H1 (cell line): Measurements from ENCODE around the gene ZNF830. TPM values are rescaled to one million over a fixed set of nuclear protein-coding genes. Genes with fewer than 3 reads are reported as not detected.
"Not testable (repeated sequence)": the region's sequence is repeated elsewhere in the genome, so short reads cannot be mapped to it uniquely, and the experiment has no call there.

Experiments used
- CTCF ChIA-PET: fragments of 300-600 bp; sonication (Branson Sonifier 250); formaldehyde crosslinking; loops from one replicate; lab custom pipeline; 2021; ENCODE audit not compliant: partially characterized antibody; lab: Charles Lee
- POLR2A ChIA-PET: fragments of 300-600 bp; sonication (Branson Sonifier 250); formaldehyde crosslinking; loops from one replicate; lab custom pipeline; 2021; ENCODE audit warnings: inconsistent platforms; ENCODE audit not compliant: partially characterized antibody; lab: Charles Lee
- DNase-seq, 2 experiments: peaks; one replicate each; pipeline versions ENCODE4 v3.0.0 to v3.0.0-alpha.2; 2010 to 2022; ENCODE audit warnings: low spot score in 2 of 2, low read depth in 1 of 2, mixed read lengths in 1 of 2
- FAIRE-seq: peaks from 2 replicates; lab custom pipeline; 2011; peaks lifted over from hg19 to GRCh38; lab: Jason Lieb, UNC
- H2AFZ ChIP-seq: 2 replicates; pipeline ENCODE4 v1.8.1; 2012; ENCODE audit warnings: low read length, inconsistent platforms
- H2AK5ac ChIP-seq: 2 replicates; pipeline ENCODE4 v1.6.1; 2013; ENCODE audit warnings: low read depth, low read length
- H2BK120ac ChIP-seq: replicated peaks from 2 replicates; pipeline ENCODE3; 2013; ENCODE audit warnings: low read depth, low read length, inconsistent platforms
- H2BK12ac ChIP-seq: 2 replicates; pipeline ENCODE4 v1.6.1; 2013; ENCODE audit warnings: low read depth, low read length
- H2BK15ac ChIP-seq: 2 replicates; pipeline ENCODE4 v1.6.1; 2013; ENCODE audit warnings: low read length
- H2BK20ac ChIP-seq: 2 replicates; pipeline ENCODE4 v1.6.1; 2013; ENCODE audit warnings: low read length
- H2BK5ac ChIP-seq: 2 replicates; pipeline ENCODE4 v1.6.1; 2013; ENCODE audit warnings: low read depth, low read length
- H3K14ac ChIP-seq: 2 replicates; pipeline ENCODE4 v1.6.1; 2013; ENCODE audit warnings: inconsistent platforms; ENCODE audit not compliant: insufficient read length
- H3K18ac ChIP-seq: 2 replicates; pipeline ENCODE4 v1.6.1; 2013; ENCODE audit warnings: low read length; ENCODE audit errors: extremely low read depth
- H3K23ac ChIP-seq: 2 replicates; pipeline ENCODE4 v1.6.1; 2013; ENCODE audit warnings: inconsistent platforms; ENCODE audit not compliant: insufficient read length
- H3K23me2 ChIP-seq: 2 replicates; pipeline ENCODE4 v1.6.1; 2013; ENCODE audit warnings: low read depth, low read length
- H3K27ac ChIP-seq: 2 replicates; pipeline ENCODE4 v1.6.1; 2011; ENCODE audit warnings: low read depth, low read length, inconsistent platforms
- H3K27me3 ChIP-seq, 4 experiments: replicated peaks in 1 of 4; 1 replicate in 1 of 4; 2 replicates in 3 of 4; pipeline versions ENCODE4 v1.6.1 to v1.8.1; 2011 to 2013; ENCODE audit warnings: low read length in 3 of 4, mild to moderate bottlenecking in 3 of 4, inconsistent platforms in 2 of 4, mixed read lengths in 2 of 4, moderate library complexity in 1 of 4; ENCODE audit not compliant: control insufficient read depth in 3 of 4, insufficient read depth in 3 of 4; ENCODE audit errors: extremely low read depth in 1 of 4
- H3K36me3 ChIP-seq, 4 experiments: 2 replicates each; pipeline versions ENCODE4 v1.6.1 to v1.8.1; 2011 to 2013; ENCODE audit warnings: mild to moderate bottlenecking in 4 of 4, low read length in 3 of 4, moderate library complexity in 2 of 4, control low read depth in 1 of 4, inconsistent platforms in 1 of 4; ENCODE audit not compliant: insufficient read depth in 4 of 4, control insufficient read depth in 2 of 4
- H3K4ac ChIP-seq: replicated peaks from 2 replicates; pipeline ENCODE3; 2013; ENCODE audit warnings: low read length, low read depth, mixed read lengths, inconsistent platforms; ENCODE audit not compliant: insufficient read length
- H3K4me1 ChIP-seq, 4 experiments: replicated peaks in 1 of 4; 1 replicate in 1 of 4; 2 replicates in 3 of 4; pipeline versions ENCODE4 v1.6.1 to v1.8.1; 2011 to 2013; ENCODE audit warnings: low read length in 3 of 4, inconsistent platforms in 2 of 4, mixed read lengths in 1 of 4; ENCODE audit not compliant: insufficient read depth in 4 of 4, control insufficient read depth in 3 of 4
- H3K4me2 ChIP-seq, 2 experiments: 2 replicates each; pipeline versions ENCODE4 v1.6.1 to v1.8.1; 2011 to 2013; ENCODE audit warnings: low read depth in 2 of 2, low read length in 2 of 2, control low read depth in 1 of 2, inconsistent platforms in 1 of 2, mild to moderate bottlenecking in 1 of 2; ENCODE audit not compliant: insufficient read depth in 1 of 2
- H3K4me3 ChIP-seq, 4 experiments: fragments of 200-600, 300-600 bp in 1 of 4; sonication (generic), shearing (Covaris generic), sonication (Bioruptor Twin) in 1 of 4; 2 replicates each; pipeline versions ENCODE4 v1.5.1 to v1.8.1; 2011 to 2016; ENCODE audit warnings: low read length in 4 of 4, low read depth in 3 of 4, control low read depth in 2 of 4, inconsistent platforms in 2 of 4, mild to moderate bottlenecking in 2 of 4, mixed read lengths in 1 of 4, moderate library complexity in 1 of 4; ENCODE audit not compliant: insufficient read depth in 2 of 4; ENCODE audit errors: extremely low read depth in 1 of 4
- H3K56ac ChIP-seq: replicated peaks from 2 replicates; pipeline ENCODE3; 2013; ENCODE audit warnings: low read depth, mild to moderate bottlenecking, mixed read lengths, low read length, inconsistent platforms; ENCODE audit not compliant: insufficient read length
- H3K79me1 ChIP-seq: 2 replicates; pipeline ENCODE4 v1.6.1; 2013; ENCODE audit warnings: low read depth, low read length, control low read depth
- H3K79me2 ChIP-seq, 2 experiments: 2 replicates each; pipeline versions ENCODE4 v1.6.1 to v1.8.1; 2012 to 2013; ENCODE audit warnings: low read length in 2 of 2, mild to moderate bottlenecking in 2 of 2, inconsistent platforms in 1 of 2; ENCODE audit not compliant: insufficient read depth in 2 of 2, control insufficient read depth in 1 of 2
- H3K9ac ChIP-seq, 4 experiments: replicated peaks in 1 of 4; 1 replicate in 1 of 4; 2 replicates in 3 of 4; pipeline versions ENCODE4 v1.6.1 to v1.8.1; 2011 to 2013; ENCODE audit warnings: low read depth in 3 of 4, low read length in 3 of 4, control low read depth in 2 of 4, mild to moderate bottlenecking in 2 of 4, moderate library complexity in 2 of 4, inconsistent platforms in 1 of 4; ENCODE audit errors: extremely low read depth in 1 of 4
- H3K9me3 ChIP-seq, 2 experiments: 2 replicates each; pipeline versions ENCODE4 v1.6.1 to v1.8.1; 2012 to 2013; ENCODE audit warnings: mild to moderate bottlenecking in 2 of 2, moderate library complexity in 2 of 2, control low read depth in 1 of 2, inconsistent platforms in 1 of 2, low read depth in 1 of 2, low read length in 1 of 2, mixed read lengths in 1 of 2; ENCODE audit not compliant: insufficient read depth in 2 of 2
- H4K20me1 ChIP-seq, 2 experiments: replicated peaks in 1 of 2; 2 replicates each; pipeline versions ENCODE3 to v1.8.1; 2011 to 2013; ENCODE audit warnings: inconsistent platforms in 2 of 2, low read length in 2 of 2, mild to moderate bottlenecking in 1 of 2; ENCODE audit not compliant: insufficient read depth in 2 of 2, control insufficient read depth in 1 of 2
- H4K5ac ChIP-seq: 2 replicates; pipeline ENCODE4 v1.6.1; 2013; ENCODE audit warnings: low read length, low read depth, mixed read lengths, inconsistent platforms; ENCODE audit not compliant: insufficient read length
- H4K8ac ChIP-seq: 2 replicates; pipeline ENCODE4 v1.8.0; 2013; ENCODE audit warnings: mild to moderate bottlenecking, moderate library complexity, low read length, inconsistent platforms; ENCODE audit not compliant: insufficient read depth; ENCODE audit errors: extremely low read depth
- H4K91ac ChIP-seq: replicated peaks from 2 replicates; pipeline ENCODE3; 2013; ENCODE audit warnings: low read length, mixed read lengths, inconsistent platforms; ENCODE audit not compliant: insufficient read length
- CHD2 ChIP-seq: IDR thresholded peaks from 2 replicates; pipeline ENCODE4 v1.6.1; 2012; ENCODE audit warnings: low read length, improper control_type of control experiment
- EZH2 ChIP-seq: fragments of 200-600 bp; sonication (generic); IDR thresholded peaks from 2 replicates; pipeline ENCODE4 v1.7.1; 2012; ENCODE audit warnings: low read depth, mild to moderate bottlenecking, moderate library complexity, low read length, inconsistent platforms; ENCODE audit not compliant: severe bottlenecking
- FOSL1 ChIP-seq: IDR thresholded peaks from 2 replicates; pipeline ENCODE4 v1.6.1; 2011; ENCODE audit warnings: mild to moderate bottlenecking, low read depth, low read length, moderate library complexity; ENCODE audit not compliant: insufficient read depth
- JUND ChIP-seq: IDR thresholded peaks from 2 replicates; pipeline ENCODE4 v1.6.1; 2011; ENCODE audit warnings: mild to moderate bottlenecking, improper control_type of control experiment, low read length
- KDM1A ChIP-seq: fragments of 200-600, 300-600 bp; sonication (generic); IDR thresholded peaks from 2 replicates; pipeline ENCODE4 v1.7.1; 2016; ENCODE audit warnings: mild to moderate bottlenecking, low read length, borderline replicate concordance
- KDM4A ChIP-seq: IDR thresholded peaks from one replicate; pipeline ENCODE4 v1.7.1; 2012; ENCODE audit warnings: low read depth, mild to moderate bottlenecking, moderate library complexity, low read length, inconsistent platforms; ENCODE audit not compliant: severe bottlenecking
- NANOG ChIP-seq: IDR thresholded peaks from 2 replicates; pipeline ENCODE4 v1.6.1; 2011; ENCODE audit warnings: low read length, low read depth, mild to moderate bottlenecking, inconsistent platforms; ENCODE audit not compliant: insufficient read depth, poor library complexity, severe bottlenecking
- NRF1 ChIP-seq: IDR thresholded peaks from 2 replicates; pipeline ENCODE4 v1.6.1; 2011; ENCODE audit warnings: mild to moderate bottlenecking, low read depth, low read length, improper control_type of control experiment
- SRF ChIP-seq: IDR thresholded peaks from 2 replicates; pipeline ENCODE4 v1.6.1; 2011; ENCODE audit warnings: mild to moderate bottlenecking, low read depth, low read length, moderate library complexity
- WGBS, 2 experiments: shearing (Covaris generic) in 1 of 2; methylation state at CpG; one replicate each; pipeline versions ENCODE4 v1.1.6 to v1.1.7; 2013 to 2015; ENCODE audit warnings: low lambda C conversion rate in 2 of 2, mixed read lengths in 2 of 2, inconsistent platforms in 1 of 2, low coverage in 1 of 2, missing lambda C conversion rate in 1 of 2; ENCODE audit not compliant: insufficient replicate concordance in 2 of 2, insufficient coverage in 1 of 2, insufficient read length in 1 of 2; ENCODE audit errors: extremely low coverage in 1 of 2, missing lambda C conversion rate in 1 of 2; 5-methylcytosine and 5-hydroxymethylcytosine counted together
- polyA plus RNA-seq, 7 experiments: library from polyadenylated mRNA; depleted of rRNA in 3 of 7; stranded (reverse) in 5 of 7; unstranded in 2 of 7; fragments of >200 nt in 5 of 7; fragments of 200-250 nt in 2 of 7; gene quantifications; 1 replicate in 5 of 7; 2 replicates in 1 of 7; 4 replicates in 1 of 7; pipeline versions ENCODE4 v1.2.1 to v1.2.3, GENCODE V29; 2011 to 2013; ENCODE audit warnings: missing spikeins in 2 of 7, mixed read lengths in 2 of 7
- total RNA-seq: library from RNA; stranded (reverse); fragmentation: NEBNext Ultra II Directional; extraction: Animal tissue kit (Norgen Biotek cat#: 25700); gene quantifications from 2 replicates; pipeline ENCODE4 v1.2.1, GENCODE V29; 2021

Gene ZNF830
- total and polyA plus RNA-seq, 2 of the 8 experiments (the other 6 are each of a cell fraction or from before 2014, with no cell fraction given): 4.2 to 19.9 TPM

DNA sequence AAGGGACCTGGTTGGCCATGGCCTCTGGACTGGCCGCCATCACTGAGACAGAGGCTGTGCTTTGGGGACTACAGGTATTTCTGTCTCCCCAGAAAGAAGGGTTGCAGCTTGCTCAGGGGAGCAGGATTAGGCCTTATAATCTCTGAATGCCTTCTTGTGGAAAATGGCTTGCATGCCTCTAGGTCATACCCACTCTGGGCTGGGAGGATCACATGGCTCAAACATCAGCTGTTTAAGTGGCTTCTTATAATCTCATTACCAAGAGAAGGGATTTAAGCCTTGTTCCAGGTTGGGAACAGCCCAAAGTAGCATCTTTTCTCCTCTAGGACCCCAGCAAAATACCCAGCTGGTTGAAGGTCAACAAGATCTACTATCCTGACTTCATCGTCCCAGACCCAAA is 38.1 kb downstream of the ZNF830 start (continued):
- TF ChIP-seq NRF1: no peak
- TF ChIP-seq NANOG: no peak
- no peak for TF ChIP-seq KDM4A
- TF ChIP-seq SRF: no peak
- no peak for TF ChIP-seq KDM1A
- no peak for TF ChIP-seq EZH2
- no peak for TF ChIP-seq FOSL1
- TF ChIP-seq CHD2: no peak
- no peak for TF ChIP-seq JUND

DNA sequence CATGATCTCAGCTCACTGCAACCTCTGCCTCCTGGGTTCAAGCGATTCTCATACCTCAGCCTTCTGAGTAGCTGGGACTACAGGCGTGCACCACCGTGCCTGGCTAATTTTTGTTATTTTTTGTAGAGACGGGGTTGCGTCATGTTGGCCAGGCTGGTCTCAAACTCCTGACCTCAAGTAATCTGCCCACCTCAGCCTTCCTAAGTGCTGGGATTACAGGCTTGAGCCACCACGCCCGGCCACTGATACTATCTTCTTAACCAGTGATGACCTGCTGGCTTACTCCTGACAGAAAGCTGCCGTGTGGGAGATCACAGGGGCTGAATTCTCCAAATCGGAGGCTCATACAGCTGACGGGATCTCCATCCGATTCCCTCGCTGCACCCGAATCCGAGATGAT is 39.6 kb downstream of the ZNF830 start:
- H2AK5ac ChIP-seq, H2BK15ac ChIP-seq, H3K56ac ChIP-seq, H3K18ac ChIP-seq, H2BK12ac ChIP-seq, H3K4me3 ChIP-seq, H3K9ac ChIP-seq, H3K4me1 ChIP-seq, H3K23me2 ChIP-seq, H3K27me3 ChIP-seq, H3K27ac ChIP-seq, H2BK120ac ChIP-seq, H3K79me1 ChIP-seq, DNase-seq, H4K91ac ChIP-seq, H4K8ac ChIP-seq, H3K79me2 ChIP-seq, FAIRE-seq, H3K9me3 ChIP-seq, H4K5ac ChIP-seq, H2BK20ac ChIP-seq, H3K14ac ChIP-seq, H3K4ac ChIP-seq, H2BK5ac ChIP-seq, H4K20me1 ChIP-seq, H2AFZ ChIP-seq, H3K23ac ChIP-seq, H3K4me2 ChIP-seq: not testable (repeated sequence)
- CTCF ChIA-PET: interaction anchor here (0.6 to 5.2 kb wide), 6 partner anchors 8 to 1965 kb away, joined by 3 to 43 read pairs (median 8); partner anchors contain the start of gene RAD51D
- peaks cover 44 to 86% (median 71%) of the 10 kb centered on the region in 4 experiments for H3K36me3 ChIP-seq
- POLR2A ChIA-PET: interaction anchor here (1.9 to 5.3 kb wide), 4 partner anchors 10 to 129 kb away, joined by 4 to 26 read pairs (median 11); partner anchors contain the start of gene LIG3
- WGBS, 2 experiments: 96% methylated on average over 14 of the region's 14 CpGs; no CpG with 5 or more reads in 1 of the 2 experiments
